ENCODE results near the gene KCNAB3.

KCNAB3 gene

GRCh38 chr17:7875804-7876370 is 53.8 kb downstream of the KCNAB3 start:
- DNase-seq (ENCODE audit: low spot score) = no peak

GRCh38 chr17:7873051-7873450 is 56.6 kb downstream of the KCNAB3 start:
- no peak for DNase-seq (ENCODE audit: low spot score)

Data from AG08395 (cell line).